B cell (primary cell): Measurements from ENCODE around the gene CBX1. TPM values are rescaled to one million over a fixed set of nuclear protein-coding genes. Genes with fewer than 3 reads are reported as not detected.

Experiments used
- ATAC-seq: fragments of 200-7000 bp; cut with Tn5 transposase; one replicate; pipeline ENCODE4 v1.10.0; 2021; ENCODE audit warnings: low read depth, mild to moderate bottlenecking, moderate number of reproducible peaks, moderate library complexity
- CTCF ChIA-PET: fragments of 350-600 bp; sonication (Branson Sonifier 250); formaldehyde crosslinking; loops from one replicate; lab custom pipeline; 2021; ENCODE audit warnings: antibody characterized with exemption, inconsistent platforms; lab: Charles Lee
- POLR2A ChIA-PET: fragments of 350-600 bp; sonication (Branson Sonifier 250); formaldehyde crosslinking; loops from one replicate; lab custom pipeline; 2021; ENCODE audit warnings: antibody characterized with exemption; lab: Charles Lee
- DNase-seq: peaks from one replicate; pipeline ENCODE4 v3.0.0; 2013
- H2AFZ ChIP-seq: 2 replicates; pipeline ENCODE4 v1.6.1; 2012; ENCODE audit warnings: mild to moderate bottlenecking, low read depth, low read length; ENCODE audit not compliant: insufficient read depth, poor library complexity, severe bottlenecking
- H3K27ac ChIP-seq, 2 donors: 1 replicate in 1 of 2; 2 replicates in 1 of 2; pipeline ENCODE4 v1.5.1; 2012 to 2013; ENCODE audit warnings: low read length in 2 of 2, mild to moderate bottlenecking in 2 of 2, moderate library complexity in 1 of 2
- H3K27me3 ChIP-seq, 4 experiments: fragments of 200-600 bp in 1 of 4; sonication (generic) in 1 of 4; replicated peaks in 1 of 4; 1 replicate in 2 of 4; 2 replicates in 2 of 4; pipeline versions ENCODE4 v1.6.1 to v1.7.0; 2013 to 2016; ENCODE audit warnings: low read length in 3 of 4, mild to moderate bottlenecking in 2 of 4, mixed read lengths in 1 of 4, moderate library complexity in 1 of 4; ENCODE audit not compliant: insufficient read depth in 4 of 4, control insufficient read depth in 3 of 4; ENCODE audit errors: control extremely low read depth in 1 of 4
- H3K36me3 ChIP-seq, 2 experiments: replicated peaks in 1 of 2; 1 replicate in 1 of 2; 2 replicates in 1 of 2; pipeline versions ENCODE4 v1.6.1 to v1.7.1; 2013; ENCODE audit warnings: low read length in 1 of 2; ENCODE audit not compliant: insufficient read depth in 2 of 2, control insufficient read depth in 1 of 2; ENCODE audit errors: control extremely low read depth in 1 of 2, extremely low read depth in 1 of 2
- H3K4me1 ChIP-seq, 2 donors: fragments of 200-600 bp in 1 of 2; sonication (generic) in 1 of 2; 1 replicate in 1 of 2; 2 replicates in 1 of 2; pipeline versions ENCODE4 v1.5.1 to v1.6.1; 2013 to 2017; ENCODE audit warnings: low read length in 2 of 2; ENCODE audit not compliant: control insufficient read depth in 2 of 2, insufficient read depth in 2 of 2
- H3K4me2 ChIP-seq: replicated peaks from 2 replicates; pipeline ENCODE3; 2012; ENCODE audit warnings: mild to moderate bottlenecking, low read depth, low read length; ENCODE audit not compliant: poor library complexity, severe bottlenecking
- H3K4me3 ChIP-seq, 5 experiments: fragments of 200-600 bp in 1 of 5; sonication (generic) in 1 of 5; 1 replicate in 3 of 5; 2 replicates in 2 of 5; pipeline versions ENCODE4 v1.5.1 to v1.7.0; 2011 to 2016; ENCODE audit warnings: low read length in 4 of 5, mild to moderate bottlenecking in 4 of 5, low read depth in 2 of 5, control low read depth in 1 of 5, moderate library complexity in 1 of 5; ENCODE audit not compliant: insufficient read depth in 1 of 5; ENCODE audit errors: control extremely low read depth in 1 of 5, extremely low read depth in 1 of 5
- H3K79me2 ChIP-seq: fragments of 200-600 bp; sonication (generic); one replicate; pipeline ENCODE4 v1.6.0; 2016; ENCODE audit warnings: low read length; ENCODE audit not compliant: control insufficient read depth, insufficient read depth
- H3K9ac ChIP-seq: fragments of 200-600 bp; sonication (generic); 2 replicates; pipeline ENCODE4 v1.6.1; 2017; ENCODE audit warnings: mild to moderate bottlenecking, low read length, moderate library complexity
- H3K9me3 ChIP-seq, 3 donors: one replicate each; pipeline versions ENCODE4 v1.6.1 to v1.7.1; 2013; ENCODE audit warnings: low read length in 2 of 3; ENCODE audit not compliant: control insufficient read depth in 2 of 3, insufficient read depth in 1 of 3; ENCODE audit errors: control extremely low read depth in 1 of 3
- H4K20me1 ChIP-seq: 2 replicates; pipeline ENCODE4 v1.6.0; 2012; ENCODE audit warnings: mild to moderate bottlenecking, low read length; ENCODE audit not compliant: insufficient read depth, control insufficient read depth, poor library complexity, severe bottlenecking
- H3K27ac Mint-ChIP-seq: one replicate; pipeline ENCODE4 v1.8.0; 2021; ENCODE audit warnings: mixed read lengths
- H3K27me3 Mint-ChIP-seq: one replicate; pipeline ENCODE4 v1.8.0; 2021; ENCODE audit warnings: mixed read lengths
- H3K4me1 Mint-ChIP-seq: one replicate; pipeline ENCODE4 v1.8.0; 2021; ENCODE audit warnings: mixed read lengths
- H3K4me3 Mint-ChIP-seq: one replicate; pipeline ENCODE4 v1.8.0; 2021; ENCODE audit warnings: mixed read lengths
- H3K9me3 Mint-ChIP-seq: one replicate; pipeline ENCODE4 v1.8.0; 2022; ENCODE audit warnings: mixed read lengths; ENCODE audit not compliant: insufficient read depth
- CTCF ChIP-seq: fragments of 200-600 bp; IDR thresholded peaks from one replicate; pipeline ENCODE4 v1.8.0; 2022; ENCODE audit warnings: antibody characterized with exemption, mild to moderate bottlenecking
- EZH2 ChIP-seq: IDR thresholded peaks from 2 replicates; pipeline ENCODE4 v1.6.1; 2012; ENCODE audit warnings: borderline replicate concordance, low read depth, mild to moderate bottlenecking, moderate library complexity, low read length; ENCODE audit not compliant: insufficient read depth, poor library complexity, severe bottlenecking
- WGBS: methylation state at CpG from one replicate; pipeline ENCODE4 v1.1.5; 2013; ENCODE audit warnings: missing lambda C conversion rate; ENCODE audit not compliant: insufficient coverage; 5-methylcytosine and 5-hydroxymethylcytosine counted together
- intact Hi-C: fragments of 100-400 bp; cut with micrococcal nuclease; formaldehyde crosslinking; loops from one replicate; pipeline ENCODE4 v1.10.0; 2022
- polyA plus RNA-seq: library from polyadenylated mRNA; depleted of rRNA; stranded (reverse); fragments of >200 nt; gene quantifications from 2 replicates; pipeline ENCODE4 v1.2.3, GENCODE V29; 2012
- total RNA-seq, 2 donors: library from RNA; stranded (reverse); fragments of 120-200 nt in 1 of 2; gene quantifications; 1 replicate in 1 of 2; 2 replicates in 1 of 2; pipeline versions ENCODE4 v1.2.3 to v1.2.4, GENCODE V29; 2013 to 2022

The CBX1 gene
- total and polyA plus RNA-seq, 2 donors (not counting 1 experiment from before 2014, with no cell fraction given): 9.4 to 33.1 TPM

GRCh38 chr17:48139944-48140343 is 38.7 kb upstream of the CBX1 start:
- H3K9me3 Mint-ChIP-seq: no peaks in the 10 kb centered on the region
- no peak overlapping the region for H3K4me3 Mint-ChIP-seq
- peaks cover 0 to 2% of the 10 kb centered on the region in 2 experiments for H3K36me3 ChIP-seq
- no peaks in the 10 kb centered on the region for H3K4me1 ChIP-seq
- H2AFZ ChIP-seq: no peak overlapping the region
- no peak overlapping the region for H3K9ac ChIP-seq
- H3K27ac Mint-ChIP-seq: peak overlapping the region; percentile 53
- CTCF ChIA-PET: interaction anchor here (1.2 to 1.6 kb wide), 2 partner anchors 9 to 66 kb away, joined by 3 to 4 read pairs; no protein-coding TSS in a partner anchor
- no peak overlapping the region for H3K4me3 ChIP-seq
- intact Hi-C loops: no loop called here
- no peak for TF ChIP-seq EZH2
- no peak for TF ChIP-seq CTCF
- H3K4me2 ChIP-seq: no peak overlapping the region
- no peaks in the 10 kb centered on the region for H3K79me2 ChIP-seq
- no peaks in the 10 kb centered on the region for H3K27me3 Mint-ChIP-seq
- DNase-seq (no peak), ATAC-seq (no peak)
- H4K20me1 ChIP-seq: no peaks in the 10 kb centered on the region
- H3K27ac ChIP-seq: no peak overlapping the region
- H3K27me3 ChIP-seq: no peaks in the 10 kb centered on the region
- peaks cover 15% of the 10 kb centered on the region for H3K4me1 Mint-ChIP-seq
- WGBS: 0% methylated on average over 2 of the region's 2 CpGs
- H3K9me3 ChIP-seq: no peaks in the 10 kb centered on the region
- POLR2A ChIA-PET: no interaction called here

GRCh38 chr17:48137656-48138055 is 36.4 kb upstream of the CBX1 start:
- Histone ChIP-seq H3K9ac (no peak overlapping the region), H3K79me2 (no peaks in the 10 kb centered on the region), H3K27ac (no peak overlapping the region), H4K20me1 (no peaks in the 10 kb centered on the region), H3K9me3 (no peaks in the 10 kb centered on the region), H3K36me3 (peaks cover 0 to 2% of the 10 kb centered on the region in 2 experiments), H3K4me2 (no peak overlapping the region), H3K27me3 (no peaks in the 10 kb centered on the region), H3K4me3 (no peak overlapping the region), H3K4me1 (no peaks in the 10 kb centered on the region), H2AFZ (no peak overlapping the region)
- POLR2A ChIA-PET: no interaction called here
- no peak for DNase-seq
- TF ChIP-seq EZH2: no peak
- no peak for TF ChIP-seq CTCF
- no peaks in the 10 kb centered on the region for H3K27me3 Mint-ChIP-seq
- intact Hi-C loops: no loop called here
- no peaks in the 10 kb centered on the region for H3K9me3 Mint-ChIP-seq
- peaks cover 12% of the 10 kb centered on the region for H3K4me1 Mint-ChIP-seq
- no peak for ATAC-seq
- CTCF ChIA-PET: interaction anchor here (0.6 to 1.4 kb wide), 2 partner anchors 58 to 1116 kb away, joined by 3 to 7 read pairs; no protein-coding TSS in a partner anchor
- WGBS: no CpG with 5 or more reads among the region's 1 CpG
- H3K4me3 Mint-ChIP-seq: no peak overlapping the region
- no peak overlapping the region for H3K27ac Mint-ChIP-seq
